Thoracic aorta (tissue), 2 donors: Measurements from ENCODE around the gene ERC1. TPM values are rescaled to one million over a fixed set of nuclear protein-coding genes. Genes with fewer than 3 reads are reported as not detected.

Experiments used
- ATAC-seq: fragments of 150-250 bp; one replicate; pipeline ENCODE4 v1.8.0; 2017; ENCODE audit warnings: low read depth; ENCODE audit not compliant: insufficient number of reproducible peaks, low FRiP score
- DNase-seq: peaks from one replicate; pipeline ENCODE4 v3.0.0-alpha.2; 2020; ENCODE audit warnings: low spot score
- H3K27ac ChIP-seq, 2 donors: fragments of 200-600 bp; sonication (generic); 1 replicate in 1 of 2; 2 replicates in 1 of 2; pipeline ENCODE4 v1.5.1; 2016; ENCODE audit warnings: mild to moderate bottlenecking in 2 of 2, moderate library complexity in 2 of 2
- H3K27me3 ChIP-seq: fragments of 200-600 bp; sonication (generic); replicated peaks from 2 replicates; pipeline ENCODE4 v1.6.0; 2016; ENCODE audit warnings: mild to moderate bottlenecking; ENCODE audit not compliant: insufficient read depth
- H3K36me3 ChIP-seq: fragments of 200-600 bp; sonication (generic); one replicate; pipeline ENCODE4 v1.5.1; 2016
- H3K4me1 ChIP-seq, 2 donors: fragments of 200-600 bp; sonication (generic); 1 replicate in 1 of 2; 2 replicates in 1 of 2; pipeline versions ENCODE4 v1.5.1 to v1.6.0; 2016; ENCODE audit warnings: low read depth in 2 of 2, mild to moderate bottlenecking in 1 of 2; ENCODE audit not compliant: control insufficient read depth in 1 of 2
- H3K4me3 ChIP-seq: fragments of 200-600 bp; sonication (generic); 2 replicates; pipeline ENCODE4 v1.5.1; 2016; ENCODE audit warnings: mild to moderate bottlenecking
- H3K9me3 ChIP-seq: fragments of 200-600 bp; sonication (generic); 2 replicates; pipeline ENCODE4 v1.5.1; 2016
- total RNA-seq, 2 donors: library from RNA; depleted of rRNA; stranded (reverse); fragments of >200 nt; gene quantifications; one replicate each; pipeline versions ENCODE4 v1.1.0 to v1.2.3, GENCODE V29; 2016
- TF ChIP-seq, protein P1 (sequence below): fragments of 200-600 bp; sonication (generic); IDR thresholded peaks from one replicate; pipeline ENCODE4 v1.5.1; 2019; ENCODE audit warnings: antibody characterized with exemption

Gene ERC1
- total RNA-seq, 2 donors from 2014 or later: 45.8 to 80.0 TPM

- DNase-seq: no peak
- H3K27ac ChIP-seq: no peak overlapping the region
- H3K27me3 ChIP-seq: no peaks in the 10 kb centered on the region
- H3K36me3 ChIP-seq: no peaks in the 10 kb centered on the region
- no peaks in the 10 kb centered on the region for H3K4me1 ChIP-seq
- no peak for ATAC-seq
- TF ChIP-seq, protein P1, sequence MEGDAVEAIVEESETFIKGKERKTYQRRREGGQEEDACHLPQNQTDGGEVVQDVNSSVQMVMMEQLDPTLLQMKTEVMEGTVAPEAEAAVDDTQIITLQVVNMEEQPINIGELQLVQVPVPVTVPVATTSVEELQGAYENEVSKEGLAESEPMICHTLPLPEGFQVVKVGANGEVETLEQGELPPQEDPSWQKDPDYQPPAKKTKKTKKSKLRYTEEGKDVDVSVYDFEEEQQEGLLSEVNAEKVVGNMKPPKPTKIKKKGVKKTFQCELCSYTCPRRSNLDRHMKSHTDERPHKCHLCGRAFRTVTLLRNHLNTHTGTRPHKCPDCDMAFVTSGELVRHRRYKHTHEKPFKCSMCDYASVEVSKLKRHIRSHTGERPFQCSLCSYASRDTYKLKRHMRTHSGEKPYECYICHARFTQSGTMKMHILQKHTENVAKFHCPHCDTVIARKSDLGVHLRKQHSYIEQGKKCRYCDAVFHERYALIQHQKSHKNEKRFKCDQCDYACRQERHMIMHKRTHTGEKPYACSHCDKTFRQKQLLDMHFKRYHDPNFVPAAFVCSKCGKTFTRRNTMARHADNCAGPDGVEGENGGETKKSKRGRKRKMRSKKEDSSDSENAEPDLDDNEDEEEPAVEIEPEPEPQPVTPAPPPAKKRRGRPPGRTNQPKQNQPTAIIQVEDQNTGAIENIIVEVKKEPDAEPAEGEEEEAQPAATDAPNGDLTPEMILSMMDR: no peak
- no peaks in the 10 kb centered on the region for H3K9me3 ChIP-seq
- H3K4me3 ChIP-seq: no peak overlapping the region
Observed at GRCh38 chr12:1297639-1298175, 306.7 kb downstream of the ERC1 start.

- Histone ChIP-seq H3K9me3 (no peaks in the 10 kb centered on the region), H3K27me3 (no peaks in the 10 kb centered on the region), H3K4me3 (no peak overlapping the region), H3K27ac (no peak overlapping the region), H3K36me3 (no peaks in the 10 kb centered on the region), H3K4me1 (no peaks in the 10 kb centered on the region)
- ATAC-seq (no peak), DNase-seq (no peak)
- TF ChIP-seq, protein P1: no peak
Observed at GRCh38 chr12:1300460-1300859, 309.4 kb downstream of the ERC1 start.

- DNase-seq: no peak
- TF ChIP-seq, protein P1: no peak
- Histone ChIP-seq H3K36me3 (no peaks in the 10 kb centered on the region), H3K4me1 (peaks cover 0 to 3% of the 10 kb centered on the region in 2 donors), H3K27ac (no peak overlapping the region), H3K27me3 (no peaks in the 10 kb centered on the region), H3K9me3 (no peaks in the 10 kb centered on the region), H3K4me3 (no peak overlapping the region)
- no peak for ATAC-seq
Observed at GRCh38 chr12:1302201-1302870, 311.3 kb downstream of the ERC1 start.

- Histone ChIP-seq H3K36me3 (no peaks in the 10 kb centered on the region), H3K27me3 (no peaks in the 10 kb centered on the region), H3K9me3 (no peaks in the 10 kb centered on the region), H3K27ac (no peak overlapping the region), H3K4me3 (no peak overlapping the region), H3K4me1 (peaks cover 0 to 3% of the 10 kb centered on the region in 2 donors)
- no peak for ATAC-seq
- no peak for DNase-seq
- TF ChIP-seq, protein P1: no peak
Observed at GRCh38 chr12:1305063-1305434, 314.0 kb downstream of the ERC1 start.

GRCh38 chr12:1305791-1306500, 314.9 kb downstream of the ERC1 start:
- H3K4me3 ChIP-seq: no peak overlapping the region
- TF ChIP-seq, protein P1: no peak
- peaks cover 3% of the 10 kb centered on the region in 2 donors for H3K4me1 ChIP-seq
- peak overlapping the region in 1 of 2 donors; percentile 2 for H3K27ac ChIP-seq
- H3K36me3 ChIP-seq: no peaks in the 10 kb centered on the region
- no peak for ATAC-seq
- no peaks in the 10 kb centered on the region for H3K9me3 ChIP-seq
- DNase-seq: no peak
- no peaks in the 10 kb centered on the region for H3K27me3 ChIP-seq
